K562 (cell line): Measurements from ENCODE around the gene SNCA.

ENCODE experiments used
- ETV1 ChIP-seq: fragments of 450-650 bp; conservative IDR thresholded peaks from 2 replicates; pipeline ENCODE4 v1.6.1; 2016; ENCODE audit warnings: missing genetic modification characterization, control low read depth, low read depth, missing compliant biosample characterization
- MYC ChIP-seq, 2 experiments: fragments of 250-450 bp in 1 of 2; sonication (Bioruptor Pico) in 1 of 2; IDR thresholded peaks; 2 replicates each; pipeline versions ENCODE4 v1.5.1 to v1.6.1; 2012 to 2021; ENCODE audit warnings: low read depth in 2 of 2, borderline replicate concordance in 1 of 2, improper control_type of control experiment in 1 of 2, low read length in 1 of 2, mild to moderate bottlenecking in 1 of 2, moderate library complexity in 1 of 2
- NRF1 ChIP-seq, 2 experiments: fragments of 450-650 bp; IDR thresholded peaks in 1 of 2; conservative IDR thresholded peaks in 1 of 2; 2 replicates each; pipeline ENCODE4 v1.6.1; 2014; ENCODE audit warnings: mild to moderate bottlenecking in 2 of 2
- ZFX ChIP-seq: sonication (generic); formaldehyde crosslinking; IDR thresholded peaks from 2 replicates; pipeline ENCODE4 v1.8.0; 2022; ENCODE audit warnings: mild to moderate bottlenecking, missing genetic modification reagents, moderate library complexity
- ZNF121 ChIP-seq: sonication (generic); formaldehyde crosslinking; conservative IDR thresholded peaks from 2 replicates; pipeline ENCODE4 v1.8.0; 2022; ENCODE audit warnings: missing genetic modification reagents
- ZNF23 ChIP-seq: fragments of 250-450 bp; sonication (Bioruptor Pico); IDR thresholded peaks from 2 replicates; pipeline ENCODE4 v1.4.0; 2020; ENCODE audit warnings: mild to moderate bottlenecking
- TF ChIP-seq, protein P1 (sequence below): sonication (generic); formaldehyde crosslinking; IDR thresholded peaks from 2 replicates; pipeline ENCODE4 v1.8.1; 2023; ENCODE audit warnings: mild to moderate bottlenecking, missing genetic modification reagents
- TF ChIP-seq, protein P2 (sequence below), 3 experiments: IDR thresholded peaks in 2 of 3; conservative IDR thresholded peaks in 1 of 3; 2 replicates each; pipeline ENCODE4 v1.5.1; 2011 to 2012; ENCODE audit warnings: low read length in 3 of 3, mild to moderate bottlenecking in 3 of 3, control low read depth in 2 of 3, improper control_type of control experiment in 1 of 3, inconsistent platforms in 1 of 3, low read depth in 1 of 3, mixed read lengths in 1 of 3, moderate library complexity in 1 of 3; ENCODE audit not compliant: insufficient read depth in 2 of 3
- TF ChIP-seq, protein P3 (sequence below): sonication (generic); formaldehyde crosslinking; IDR thresholded peaks from 2 replicates; pipeline ENCODE4 v1.5.0; 2020; ENCODE audit warnings: missing genetic modification reagents

DNA sequence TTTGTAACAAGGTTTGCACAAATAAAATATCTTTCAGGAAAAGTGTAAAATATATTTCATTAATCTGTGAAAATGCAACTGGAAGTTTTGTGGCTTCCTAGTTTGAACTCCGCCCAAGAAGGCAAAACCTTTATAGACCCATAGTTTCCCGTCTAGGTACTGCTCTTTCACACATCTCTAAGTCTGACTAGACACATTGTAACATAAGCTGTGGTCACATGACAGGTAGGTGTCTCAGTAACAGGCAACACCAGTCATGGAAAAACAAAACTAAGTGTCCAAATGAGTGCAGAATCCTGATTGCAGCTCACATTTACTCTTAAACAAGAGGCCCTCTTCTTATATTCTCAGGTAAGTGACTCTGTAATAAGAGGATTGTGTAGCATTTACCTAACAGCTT lies 55.6 kb downstream of the SNCA start:
- TF ChIP-seq ETV1 (tag) (no peak), ZNF23 (CRISPR knock-in tag) (no peak), MYC (IDR thresholded peaks at IDR 0.05; ENCODE audit: low read depth, low read length) (no peak), MYC (CRISPR knock-in tag; IDR thresholded peaks at IDR 0.05; ENCODE audit: borderline replicate concordance, low read depth) (no peak), ZFX (CRISPR knock-in tag) (no peak), ZNF121 (CRISPR knock-in tag) (no peak), NRF1 (conservative IDR thresholded peaks at IDR 0.05 in 1 of 2, IDR thresholded peaks at IDR 0.05 in 1 of 2) (no peak)
- TF ChIP-seq, protein P1, sequence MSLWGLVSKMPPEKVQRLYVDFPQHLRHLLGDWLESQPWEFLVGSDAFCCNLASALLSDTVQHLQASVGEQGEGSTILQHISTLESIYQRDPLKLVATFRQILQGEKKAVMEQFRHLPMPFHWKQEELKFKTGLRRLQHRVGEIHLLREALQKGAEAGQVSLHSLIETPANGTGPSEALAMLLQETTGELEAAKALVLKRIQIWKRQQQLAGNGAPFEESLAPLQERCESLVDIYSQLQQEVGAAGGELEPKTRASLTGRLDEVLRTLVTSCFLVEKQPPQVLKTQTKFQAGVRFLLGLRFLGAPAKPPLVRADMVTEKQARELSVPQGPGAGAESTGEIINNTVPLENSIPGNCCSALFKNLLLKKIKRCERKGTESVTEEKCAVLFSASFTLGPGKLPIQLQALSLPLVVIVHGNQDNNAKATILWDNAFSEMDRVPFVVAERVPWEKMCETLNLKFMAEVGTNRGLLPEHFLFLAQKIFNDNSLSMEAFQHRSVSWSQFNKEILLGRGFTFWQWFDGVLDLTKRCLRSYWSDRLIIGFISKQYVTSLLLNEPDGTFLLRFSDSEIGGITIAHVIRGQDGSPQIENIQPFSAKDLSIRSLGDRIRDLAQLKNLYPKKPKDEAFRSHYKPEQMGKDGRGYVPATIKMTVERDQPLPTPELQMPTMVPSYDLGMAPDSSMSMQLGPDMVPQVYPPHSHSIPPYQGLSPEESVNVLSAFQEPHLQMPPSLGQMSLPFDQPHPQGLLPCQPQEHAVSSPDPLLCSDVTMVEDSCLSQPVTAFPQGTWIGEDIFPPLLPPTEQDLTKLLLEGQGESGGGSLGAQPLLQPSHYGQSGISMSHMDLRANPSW (CRISPR knock-in tag): no peak
- TF ChIP-seq, protein P2, sequence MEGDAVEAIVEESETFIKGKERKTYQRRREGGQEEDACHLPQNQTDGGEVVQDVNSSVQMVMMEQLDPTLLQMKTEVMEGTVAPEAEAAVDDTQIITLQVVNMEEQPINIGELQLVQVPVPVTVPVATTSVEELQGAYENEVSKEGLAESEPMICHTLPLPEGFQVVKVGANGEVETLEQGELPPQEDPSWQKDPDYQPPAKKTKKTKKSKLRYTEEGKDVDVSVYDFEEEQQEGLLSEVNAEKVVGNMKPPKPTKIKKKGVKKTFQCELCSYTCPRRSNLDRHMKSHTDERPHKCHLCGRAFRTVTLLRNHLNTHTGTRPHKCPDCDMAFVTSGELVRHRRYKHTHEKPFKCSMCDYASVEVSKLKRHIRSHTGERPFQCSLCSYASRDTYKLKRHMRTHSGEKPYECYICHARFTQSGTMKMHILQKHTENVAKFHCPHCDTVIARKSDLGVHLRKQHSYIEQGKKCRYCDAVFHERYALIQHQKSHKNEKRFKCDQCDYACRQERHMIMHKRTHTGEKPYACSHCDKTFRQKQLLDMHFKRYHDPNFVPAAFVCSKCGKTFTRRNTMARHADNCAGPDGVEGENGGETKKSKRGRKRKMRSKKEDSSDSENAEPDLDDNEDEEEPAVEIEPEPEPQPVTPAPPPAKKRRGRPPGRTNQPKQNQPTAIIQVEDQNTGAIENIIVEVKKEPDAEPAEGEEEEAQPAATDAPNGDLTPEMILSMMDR (IDR thresholded peaks at IDR 0.05 in 2 of 3, conservative IDR thresholded peaks at IDR 0.05 in 1 of 3; ENCODE audit: insufficient read depth in 2 of 3, low read depth in 1 of 3, low read length in 3 of 3): no peak
- TF ChIP-seq, protein P3, sequence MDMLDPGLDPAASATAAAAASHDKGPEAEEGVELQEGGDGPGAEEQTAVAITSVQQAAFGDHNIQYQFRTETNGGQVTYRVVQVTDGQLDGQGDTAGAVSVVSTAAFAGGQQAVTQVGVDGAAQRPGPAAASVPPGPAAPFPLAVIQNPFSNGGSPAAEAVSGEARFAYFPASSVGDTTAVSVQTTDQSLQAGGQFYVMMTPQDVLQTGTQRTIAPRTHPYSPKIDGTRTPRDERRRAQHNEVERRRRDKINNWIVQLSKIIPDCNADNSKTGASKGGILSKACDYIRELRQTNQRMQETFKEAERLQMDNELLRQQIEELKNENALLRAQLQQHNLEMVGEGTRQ (CRISPR knock-in tag): no peak
